Measurements from ENCODE around the gene HOXA13. TPM values are rescaled to one million over a fixed set of nuclear protein-coding genes. Genes with fewer than 3 reads are reported as not detected.

HOXA13 gene
- total RNA-seq, 2 donors from 2014 or later, result 0.14 TPM; not detected in 1

DNA sequence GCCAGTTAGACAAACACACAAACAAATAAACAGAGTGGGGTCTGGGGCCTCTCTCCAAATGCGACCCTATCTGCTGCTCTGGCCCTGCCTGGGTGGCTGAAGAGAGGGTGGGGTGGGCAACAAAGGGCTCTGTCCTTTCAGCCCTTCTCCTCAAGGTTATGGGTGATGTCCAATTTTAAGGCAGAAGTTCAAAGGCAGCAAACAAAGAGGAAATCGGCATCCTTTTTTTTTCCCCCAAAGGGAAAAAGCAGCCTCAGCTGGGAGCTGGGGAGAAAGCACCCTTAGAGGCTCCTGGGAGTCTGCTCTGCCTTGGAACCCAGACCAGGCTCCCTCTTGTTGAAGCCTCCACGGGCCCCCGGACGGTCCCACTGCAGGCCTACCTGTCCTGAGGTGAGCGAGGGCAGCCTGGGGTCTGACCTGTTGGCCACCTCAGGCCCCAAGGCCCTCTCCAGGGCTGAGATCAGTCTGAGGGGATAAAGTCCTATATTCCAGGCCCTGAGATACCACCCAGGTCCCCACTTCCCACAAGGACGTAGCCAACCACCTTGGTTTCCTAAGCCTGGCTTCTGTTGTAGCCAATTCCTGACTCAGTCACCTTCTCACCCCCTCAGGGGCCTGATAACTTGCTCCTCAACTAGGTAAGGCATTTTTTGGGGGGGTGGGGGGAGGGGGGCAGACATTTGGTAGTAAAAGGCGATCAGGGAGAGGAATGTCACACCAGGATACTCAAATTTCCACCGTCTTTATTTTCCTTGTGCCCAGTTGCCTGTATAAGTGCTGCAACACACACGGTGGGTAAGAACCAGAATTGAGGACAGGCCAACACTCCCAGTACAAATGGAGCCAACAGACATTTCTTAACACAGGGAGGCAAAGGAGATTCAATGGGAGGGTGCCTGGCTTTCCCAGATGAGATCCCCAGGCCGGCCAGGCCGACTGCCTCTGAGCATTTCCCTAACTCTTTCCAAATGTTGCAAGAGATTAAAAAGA, 19.2 kb downstream of the HOXA13 start:
- DNase-seq (ENCODE audit: low spot score) (no peak), ATAC-seq (ENCODE audit: insufficient number of reproducible peaks, low FRiP score, low read depth) (no peak)
- H3K9me3 ChIP-seq, result no peaks in the 10 kb centered on the region
- peaks cover 18 to 40% of the 10 kb centered on the region in 2 donors for H3K4me1 ChIP-seq (ENCODE audit: control insufficient read depth in 1 of 2, low read depth in 2 of 2)
- H3K4me3 ChIP-seq, result no peak overlapping the region
- TF ChIP-seq, protein P1, sequence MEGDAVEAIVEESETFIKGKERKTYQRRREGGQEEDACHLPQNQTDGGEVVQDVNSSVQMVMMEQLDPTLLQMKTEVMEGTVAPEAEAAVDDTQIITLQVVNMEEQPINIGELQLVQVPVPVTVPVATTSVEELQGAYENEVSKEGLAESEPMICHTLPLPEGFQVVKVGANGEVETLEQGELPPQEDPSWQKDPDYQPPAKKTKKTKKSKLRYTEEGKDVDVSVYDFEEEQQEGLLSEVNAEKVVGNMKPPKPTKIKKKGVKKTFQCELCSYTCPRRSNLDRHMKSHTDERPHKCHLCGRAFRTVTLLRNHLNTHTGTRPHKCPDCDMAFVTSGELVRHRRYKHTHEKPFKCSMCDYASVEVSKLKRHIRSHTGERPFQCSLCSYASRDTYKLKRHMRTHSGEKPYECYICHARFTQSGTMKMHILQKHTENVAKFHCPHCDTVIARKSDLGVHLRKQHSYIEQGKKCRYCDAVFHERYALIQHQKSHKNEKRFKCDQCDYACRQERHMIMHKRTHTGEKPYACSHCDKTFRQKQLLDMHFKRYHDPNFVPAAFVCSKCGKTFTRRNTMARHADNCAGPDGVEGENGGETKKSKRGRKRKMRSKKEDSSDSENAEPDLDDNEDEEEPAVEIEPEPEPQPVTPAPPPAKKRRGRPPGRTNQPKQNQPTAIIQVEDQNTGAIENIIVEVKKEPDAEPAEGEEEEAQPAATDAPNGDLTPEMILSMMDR (IDR thresholded peaks at IDR 0.05), result no peak
- H3K36me3 ChIP-seq, result no peaks in the 10 kb centered on the region
- H3K27ac ChIP-seq, result no peak overlapping the region
- peaks cover 37% of the 10 kb centered on the region for H3K27me3 ChIP-seq (replicated peaks; ENCODE audit: insufficient read depth)

DNA sequence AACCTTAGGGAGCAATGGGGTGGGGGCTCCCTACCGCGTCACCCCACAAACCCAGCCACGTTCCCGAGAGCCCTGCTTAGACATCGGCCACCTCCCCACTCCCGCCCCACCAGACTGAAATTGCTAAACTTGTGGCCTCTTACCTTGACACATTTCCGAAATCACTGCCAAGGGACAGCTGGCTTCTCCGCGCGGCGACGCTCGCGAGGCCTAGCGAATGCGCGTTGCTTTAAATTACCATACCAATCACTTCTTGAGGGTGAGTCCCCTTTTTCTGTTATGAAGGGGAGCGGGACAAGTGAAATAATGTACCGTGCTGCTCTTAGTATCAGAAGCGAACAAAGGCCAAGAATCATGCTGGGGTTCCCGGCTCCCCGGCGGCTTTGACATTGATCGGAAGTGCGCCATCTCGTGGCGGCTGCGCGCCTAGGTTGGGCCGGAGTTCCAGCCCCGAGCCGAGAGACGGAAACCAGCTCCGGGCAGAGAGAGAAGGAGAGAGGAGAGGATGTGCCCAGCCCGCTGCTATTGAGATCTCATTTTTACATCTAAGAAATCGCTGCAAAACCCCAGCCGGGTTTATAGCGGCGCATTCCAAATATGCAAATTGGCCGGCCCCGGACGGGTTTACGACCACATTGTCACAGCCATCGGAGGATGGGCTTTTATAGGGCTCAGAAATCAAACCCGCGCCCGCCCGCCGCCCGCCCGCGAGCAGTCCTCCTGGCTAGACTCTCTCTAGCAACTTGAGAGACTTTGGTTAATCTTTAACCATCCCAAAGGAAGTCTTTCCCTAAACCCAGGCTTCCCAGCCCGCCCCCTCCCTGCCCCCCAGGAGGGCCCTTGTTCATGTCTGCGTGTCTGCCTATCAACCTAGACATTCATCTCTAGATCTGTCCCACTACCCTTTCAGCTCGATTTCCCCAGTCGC, 20.1 kb downstream of the HOXA13 start:
- ATAC-seq (ENCODE audit: insufficient number of reproducible peaks, low FRiP score, low read depth), result no peak
- Histone ChIP-seq H3K27me3 (replicated peaks; ENCODE audit: insufficient read depth) (peaks cover 40% of the 10 kb centered on the region), H3K9me3 (no peaks in the 10 kb centered on the region), H3K4me1 (ENCODE audit: control insufficient read depth in 1 of 2, low read depth in 2 of 2) (peaks cover 10 to 30% of the 10 kb centered on the region in 2 donors), H3K27ac (peak overlapping the region in 1 of 2 donors; percentile 7), H3K36me3 (no peaks in the 10 kb centered on the region), H3K4me3 (peak overlapping the region; percentile 42)
- DNase-seq (ENCODE audit: low spot score), result no peak
- TF ChIP-seq, protein P1 (IDR thresholded peaks at IDR 0.05), result peak; percentile 67

DNA sequence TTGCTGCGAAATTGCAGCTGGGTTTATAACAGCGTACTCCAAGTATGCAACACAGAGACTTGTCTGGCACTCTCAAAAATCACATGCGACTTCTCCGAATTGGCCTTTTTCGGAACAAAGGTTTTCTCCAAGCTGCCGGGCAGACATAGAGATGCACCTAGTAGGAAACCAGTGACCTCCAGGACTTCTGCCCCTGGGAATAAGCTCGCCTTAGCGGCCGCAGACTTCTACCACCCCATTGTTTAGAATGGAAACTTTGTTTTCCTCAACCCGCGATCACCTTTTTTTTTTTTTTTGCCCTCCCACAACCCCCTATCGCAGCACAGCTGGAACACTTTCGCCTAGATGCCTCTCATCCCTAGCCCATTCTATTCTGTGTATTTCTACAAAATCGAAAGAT, 20.9 kb downstream of the HOXA13 start:
- Histone ChIP-seq H3K4me3 (no peak overlapping the region), H3K27me3 (replicated peaks; ENCODE audit: insufficient read depth) (peaks cover 39% of the 10 kb centered on the region), H3K4me1 (ENCODE audit: control insufficient read depth in 1 of 2, low read depth in 2 of 2) (peaks cover 8 to 27% of the 10 kb centered on the region in 2 donors), H3K9me3 (no peaks in the 10 kb centered on the region), H3K36me3 (no peaks in the 10 kb centered on the region), H3K27ac (peak overlapping the region in 1 of 2 donors; percentile 7)
- ATAC-seq (ENCODE audit: insufficient number of reproducible peaks, low FRiP score, low read depth), result no peak
- TF ChIP-seq, protein P1 (IDR thresholded peaks at IDR 0.05), result no peak
- no peak for DNase-seq (ENCODE audit: low spot score)

DNA sequence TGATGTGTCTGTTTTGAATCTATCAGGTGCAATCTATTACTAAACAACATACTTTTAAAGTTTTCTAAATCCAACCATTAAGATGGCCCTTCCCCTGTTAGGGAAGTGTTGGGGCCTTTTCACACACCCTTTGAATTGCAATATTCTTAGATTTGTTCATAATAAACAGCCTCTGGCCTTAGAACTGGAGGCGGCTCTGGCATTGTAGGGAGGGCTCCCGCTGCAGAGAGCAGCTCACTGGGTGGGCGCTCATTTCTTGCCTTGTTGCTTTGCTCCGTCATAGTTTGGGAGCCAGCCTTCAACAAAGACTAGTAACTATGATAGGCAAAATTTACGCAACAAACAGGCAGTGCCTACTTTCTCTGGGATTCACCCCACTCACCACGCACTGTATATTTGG, 21.5 kb downstream of the HOXA13 start:
- Histone ChIP-seq H3K9me3 (no peaks in the 10 kb centered on the region), H3K27ac (no peak overlapping the region), H3K4me3 (no peak overlapping the region), H3K27me3 (replicated peaks; ENCODE audit: insufficient read depth) (peaks cover 36% of the 10 kb centered on the region), H3K4me1 (ENCODE audit: control insufficient read depth in 1 of 2, low read depth in 2 of 2) (peaks cover 10 to 27% of the 10 kb centered on the region in 2 donors), H3K36me3 (no peaks in the 10 kb centered on the region)
- TF ChIP-seq, protein P1 (IDR thresholded peaks at IDR 0.05), result no peak
- ATAC-seq (ENCODE audit: insufficient number of reproducible peaks, low FRiP score, low read depth), result no peak
- DNase-seq (ENCODE audit: low spot score), result no peak

Data from thoracic aorta (tissue), 2 donors.